ENCODE data around the gene SERPINA4. TPM values are rescaled to one million over a fixed set of nuclear protein-coding genes. Genes with fewer than 3 reads are reported as not detected.

SERPINA4 gene
- total and polyA plus RNA-seq, 2 donors (not counting 3 experiments of a cell fraction or from before 2014, with no cell fraction given), result not detected

DNA sequence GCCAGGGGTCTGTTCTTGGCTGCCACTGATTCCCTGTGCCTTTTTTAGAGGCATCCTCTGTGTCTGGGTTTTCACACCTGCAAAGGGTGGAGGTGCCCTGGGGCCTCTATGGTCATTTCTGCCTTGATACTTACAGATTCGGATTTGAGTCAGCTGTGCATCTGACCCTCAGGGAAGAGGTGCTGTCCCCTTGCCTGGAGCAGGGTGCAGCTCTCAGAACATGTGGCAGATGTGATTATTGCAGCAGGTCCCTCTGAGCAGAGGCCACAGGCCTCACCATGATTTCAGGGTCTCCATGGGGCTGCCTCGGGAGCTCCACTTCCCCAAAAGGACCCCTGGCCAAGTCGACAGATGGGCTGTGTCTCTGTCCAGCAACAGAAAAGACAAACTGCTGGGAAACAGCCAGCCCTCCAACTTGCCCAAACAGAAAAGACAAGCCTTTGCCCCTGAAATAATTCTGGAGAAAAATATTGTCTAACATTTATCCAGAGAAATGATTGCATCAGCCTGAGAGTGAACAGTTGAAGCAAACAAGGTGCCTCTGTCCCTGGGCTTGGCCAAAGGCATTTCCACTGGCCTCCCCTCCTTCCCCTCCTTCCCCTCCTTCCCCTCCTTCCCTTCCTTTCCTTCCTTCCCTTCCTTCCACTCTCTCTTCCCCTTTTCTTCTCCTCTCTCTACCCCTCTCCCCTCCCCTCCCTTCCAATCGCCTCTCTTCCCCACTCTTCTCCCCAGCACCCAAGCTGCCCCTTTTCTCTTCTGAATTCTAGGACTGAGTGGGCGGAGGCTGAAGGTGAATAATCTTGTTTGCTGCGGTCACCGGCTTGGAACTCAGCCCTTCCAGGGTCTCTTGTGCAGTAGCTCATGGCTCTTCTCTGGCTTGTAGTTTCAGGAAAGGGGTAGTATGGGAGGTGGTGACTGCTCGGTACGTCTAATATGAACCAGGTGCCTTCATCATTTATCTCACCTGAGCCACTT, 51.6 kb downstream of the SERPINA4 start:
- no peak for DNase-seq (ENCODE audit: low read depth, low spot score)

More for the DNA sequence above, 51.6 kb downstream of the SERPINA4 start:
- intact Hi-C loops (cut with micrococcal nuclease), result no loop called here
- no peaks in the 10 kb centered on the region for H3K9me1 ChIP-seq (replicated peaks; ENCODE audit: control insufficient read depth, extremely low read depth, insufficient read depth, low read length)
- H3K79me2 ChIP-seq (ENCODE audit: control insufficient read depth, insufficient read depth, low read length), result no peaks in the 10 kb centered on the region
- POLR2A ChIA-PET, result no interaction called here
- H3K9ac ChIP-seq (replicated peaks; ENCODE audit: extremely low read depth, insufficient read depth, low read length), result no peak overlapping the region
- no peaks in the 10 kb centered on the region for H3K36me3 ChIP-seq (ENCODE audit: control insufficient read depth in 2 of 2, extremely low read depth in 1 of 2, insufficient read depth in 2 of 2, low read length in 2 of 2)
- no peaks in the 10 kb centered on the region for H4K20me1 ChIP-seq (replicated peaks; ENCODE audit: control insufficient read depth, extremely low read depth, insufficient read depth, low read length)
- no peaks in the 10 kb centered on the region for H3K27me3 ChIP-seq (ENCODE audit: control insufficient read depth in 2 of 2, insufficient read depth in 2 of 2, low read length in 2 of 2)
- dilution Hi-C loops (cut with MboI; ENCODE audit: extremely low pct_ligation_motif_present, low sequenced_read_pairs), result no loop called here
- no peak overlapping the region for H3K27ac ChIP-seq (ENCODE audit: insufficient read depth, low read depth, low read length)
- no peaks in the 10 kb centered on the region for H3K9me3 ChIP-seq (replicated peaks; ENCODE audit: control insufficient read depth, insufficient read depth, low read length)
- H2AFZ ChIP-seq (ENCODE audit: low read depth, low read length), result no peak overlapping the region
- H3K4me3 ChIP-seq (replicated peaks in 1 of 3; ENCODE audit: insufficient read depth in 1 of 3, low read depth in 1 of 3, low read length in 3 of 3), result no peak overlapping the region
- TF ChIP-seq JUN (IDR thresholded peaks at IDR 0.05; ENCODE audit: borderline replicate concordance, insufficient read depth, insufficient read length, low read depth) (no peak), EZH2 (IDR thresholded peaks at IDR 0.05; ENCODE audit: borderline replicate concordance, low read depth, low read length, severe bottlenecking) (no peak), POLR2AphosphoS5 (IDR thresholded peaks at IDR 0.05; ENCODE audit: insufficient read depth, low read depth, low read length) (no peak), GATA2 (IDR thresholded peaks at IDR 0.05; ENCODE audit: insufficient read depth, insufficient read length, low read depth, low read length) (no peak), CTCF (IDR thresholded peaks at IDR 0.05; ENCODE audit: extremely low read depth in 1 of 2, insufficient read depth in 1 of 2, low read depth in 1 of 2, low read length in 2 of 2) (no peak), MYC (IDR thresholded peaks at IDR 0.05; ENCODE audit: low read depth, low read length) (no peak), FOS (IDR thresholded peaks at IDR 0.05; ENCODE audit: borderline replicate concordance, insufficient read depth, low read length) (no peak), POLR2A (IDR thresholded peaks at IDR 0.05; ENCODE audit: low read depth, low read length) (no peak)
- TF ChIP-seq, protein P1, sequence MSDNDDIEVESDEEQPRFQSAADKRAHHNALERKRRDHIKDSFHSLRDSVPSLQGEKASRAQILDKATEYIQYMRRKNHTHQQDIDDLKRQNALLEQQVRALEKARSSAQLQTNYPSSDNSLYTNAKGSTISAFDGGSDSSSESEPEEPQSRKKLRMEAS (IDR thresholded peaks at IDR 0.05; ENCODE audit: insufficient read depth, insufficient read length), result no peak
- CTCF ChIA-PET, result interaction anchor here (1.3 kb wide), 1 partner anchor 32 kb away, joined by 4 read pairs; the partner anchor contains the start of gene SERPINA5
- FAIRE-seq, result no peak
- H3K4me2 ChIP-seq (ENCODE audit: insufficient read depth, low read length), result no peak overlapping the region
- H3K4me1 ChIP-seq (ENCODE audit: control insufficient read depth, extremely low read depth, insufficient read depth, low read length), result no peaks in the 10 kb centered on the region
- no TSS peak for BruUV-seq (replicated peaks)

Measured in endothelial cell of umbilical vein (primary cell).